ENCODE measurements around the gene CYP1A1. TPM values are rescaled to one million over a fixed set of nuclear protein-coding genes. Genes with fewer than 3 reads are reported as not detected.

The CYP1A1 gene
- total RNA-seq, 1 experiment from 2014 or later: 0.26 TPM

GRCh38 chr15:74754593-74755215, 29.4 kb upstream of the CYP1A1 start (continued):
- TF ChIP-seq FOXJ3 (CRISPR knock-in tag; IDR thresholded peaks at IDR 0.05; ENCODE audit: borderline replicate concordance) (no peak), TCF7 (CRISPR knock-in tag; IDR thresholded peaks at IDR 0.05; ENCODE audit: low read depth) (no peak), ATF1 (CRISPR knock-in tag; IDR thresholded peaks at IDR 0.05) (no peak), ZNF232 (CRISPR knock-in tag; IDR thresholded peaks at IDR 0.05) (no peak), USF1 (CRISPR knock-in tag; IDR thresholded peaks at IDR 0.05) (no peak)

GRCh38 chr15:74752531-74752930, 27.2 kb upstream of the CYP1A1 start:
- H3K4me1 Mint-ChIP-seq: peaks cover 7% of the 10 kb centered on the region; the same call in 1 of the 2 replicates
- H3K27me3 Mint-ChIP-seq (ENCODE audit: low read depth): peaks cover 1% of the 10 kb centered on the region; the same call in 1 of the 2 replicates
- CTCF ChIA-PET: interaction anchor here (0.7 to 5.8 kb wide), 3 partner anchors 17 to 117 kb away, joined by 4 to 56 read pairs (median 5); no protein-coding TSS in a partner anchor
- ATAC-seq (no peak), DNase-seq (ENCODE audit: low spot score) (no peak)
- TF ChIP-seq EMX1 (CRISPR knock-in tag; IDR thresholded peaks at IDR 0.05) (no peak), NFYB (CRISPR knock-in tag; conservative IDR thresholded peaks at IDR 0.05; ENCODE audit: low read depth) (no peak), ESRRA (CRISPR knock-in tag; IDR thresholded peaks at IDR 0.05; ENCODE audit: borderline replicate concordance) (no peak), ZNF425 (CRISPR knock-in tag; conservative IDR thresholded peaks at IDR 0.05) (no peak), ZNF512 (CRISPR knock-in tag; IDR thresholded peaks at IDR 0.05; ENCODE audit: borderline replicate concordance) (no peak), RORB (CRISPR knock-in tag; IDR thresholded peaks at IDR 0.05) (no peak), GRHL2 (CRISPR knock-in tag; IDR thresholded peaks at IDR 0.05; ENCODE audit: insufficient replicate concordance, severe bottlenecking) (no peak), MYBL2 (CRISPR knock-in tag; IDR thresholded peaks at IDR 0.05) (no peak), RELA (CRISPR knock-in tag; IDR thresholded peaks at IDR 0.05; ENCODE audit: borderline replicate concordance) (no peak)
- POLR2A ChIA-PET: interaction anchor here (2.5 kb wide), 1 partner anchor 8 kb away, joined by 11 read pairs; no protein-coding TSS in a partner anchor
- H3K9me3 Mint-ChIP-seq: no peaks in the 10 kb centered on the region
- no peak overlapping the region for H3K4me3 Mint-ChIP-seq
- no peaks in the 10 kb centered on the region for H3K36me3 Mint-ChIP-seq
- H3K27ac Mint-ChIP-seq: no peak overlapping the region

GRCh38 chr15:74752011-74752410, 26.7 kb upstream of the CYP1A1 start:
- POLR2A ChIA-PET: interaction anchor here (2.5 kb wide), 1 partner anchor 8 kb away, joined by 11 read pairs; no protein-coding TSS in a partner anchor
- TF ChIP-seq MAX (CRISPR knock-in tag; IDR thresholded peaks at IDR 0.05) (no peak), CREM (CRISPR knock-in tag; IDR thresholded peaks at IDR 0.05) (no peak), PREB (CRISPR knock-in tag; IDR thresholded peaks at IDR 0.05; ENCODE audit: borderline replicate concordance) (no peak), ATF6 (CRISPR knock-in tag; IDR thresholded peaks at IDR 0.05) (no peak), ZMAT4 (CRISPR knock-in tag; IDR thresholded peaks at IDR 0.05) (no peak), GABPB1 (CRISPR knock-in tag; IDR thresholded peaks at IDR 0.05) (no peak), ZNF317 (CRISPR knock-in tag; IDR thresholded peaks at IDR 0.05; ENCODE audit: borderline replicate concordance, low read depth) (no peak), JAZF1 (CRISPR knock-in tag; IDR thresholded peaks at IDR 0.05) (no peak), E2F4 (CRISPR knock-in tag; IDR thresholded peaks at IDR 0.05; ENCODE audit: borderline replicate concordance, low read depth) (no peak)
- Mint-ChIP-seq H3K36me3 (no peaks in the 10 kb centered on the region), H3K4me3 (no peak overlapping the region), H3K27ac (no peak overlapping the region), H3K9me3 (no peaks in the 10 kb centered on the region), H3K4me1 (peaks cover 7% of the 10 kb centered on the region; the same call in 1 of the 2 replicates), H3K27me3 (ENCODE audit: low read depth) (peaks cover 6% of the 10 kb centered on the region)
- CTCF ChIA-PET: interaction anchor here (0.7 to 5.8 kb wide), 4 partner anchors 18 to 120 kb away, joined by 3 to 56 read pairs (median 4); no protein-coding TSS in a partner anchor
- ATAC-seq: no peak
- DNase-seq (ENCODE audit: low spot score): no peak
